SHP77 treated with DMSO at 0.1 percent for 48 hours (cell line): Measurements from ENCODE around the gene THOC1.
"Not testable (repeated sequence)": the region's sequence is repeated elsewhere in the genome, so short reads cannot be mapped to it uniquely, and the experiment has no call there.

Source experiments
- DNase-seq: peaks from one replicate; lab custom pipeline; 2025; lab: John Stamatoyannopoulos, UW

Gene THOC1

GRCh38 chr18:267688-268552, at the start of gene THOC1:
Gene THOC1, minus strand, starts transcription at chr18:268047. Its CDS starts 28 bp downstream, at chr18:268019.
- peak; percentile 78 for DNase-seq

- DNase-seq = no peak
Measured at GRCh38 chr18:317618-318017, 49.8 kb upstream of the THOC1 start.

GRCh38 chr18:316393-316792, 48.5 kb upstream of the THOC1 start:
- no peak for DNase-seq

GRCh38 chr18:313931-314330, 46.1 kb upstream of the THOC1 start:
- DNase-seq = no peak

- DNase-seq = no peak
Measured at GRCh38 chr18:312415-312814, 44.6 kb upstream of the THOC1 start.

GRCh38 chr18:310042-310441, 42.2 kb upstream of the THOC1 start:
- no peak for DNase-seq

GRCh38 chr18:308086-308485, 40.2 kb upstream of the THOC1 start:
- not testable (repeated sequence) for DNase-seq

- no peak for DNase-seq
Measured at GRCh38 chr18:306608-307255, 38.9 kb upstream of the THOC1 start.

- DNase-seq = no peak
Measured at GRCh38 chr18:305003-305501, 37.2 kb upstream of the THOC1 start.

GRCh38 chr18:303607-304006, 35.8 kb upstream of the THOC1 start:
- DNase-seq = no peak

- DNase-seq = no peak
Measured at GRCh38 chr18:303011-303410, 35.2 kb upstream of the THOC1 start.

GRCh38 chr18:302097-302496, 34.2 kb upstream of the THOC1 start:
- DNase-seq = no peak

GRCh38 chr18:297936-298335, 30.1 kb upstream of the THOC1 start:
- no peak for DNase-seq

GRCh38 chr18:295756-296490, 28.1 kb upstream of the THOC1 start:
- no peak for DNase-seq

GRCh38 chr18:294566-294965, 26.7 kb upstream of the THOC1 start:
- no peak for DNase-seq

- no peak for DNase-seq
Measured at GRCh38 chr18:293536-293935, 25.7 kb upstream of the THOC1 start.

- no peak for DNase-seq
Measured at GRCh38 chr18:292271-292670, 24.4 kb upstream of the THOC1 start.

GRCh38 chr18:289970-290369, 22.1 kb upstream of the THOC1 start:
- not testable (repeated sequence) for DNase-seq

- no peak for DNase-seq
Measured at GRCh38 chr18:289026-289425, 21.2 kb upstream of the THOC1 start.

GRCh38 chr18:286515-287310, 18.9 kb upstream of the THOC1 start:
- no peak for DNase-seq

- DNase-seq = no peak
Measured at GRCh38 chr18:285817-286216, 18.0 kb upstream of the THOC1 start.

GRCh38 chr18:275486-275885, 7.6 kb upstream of the THOC1 start:
- DNase-seq = no peak
